Endothelial cell of umbilical vein (primary cell): ENCODE measurements around the gene CEP164.

ENCODE experiments used
- EZH2 ChIP-seq: IDR thresholded peaks from 2 replicates; pipeline ENCODE4 v1.6.1; 2012; ENCODE audit warnings: borderline replicate concordance, low read depth, mild to moderate bottlenecking, moderate library complexity, low read length, inconsistent platforms; ENCODE audit not compliant: severe bottlenecking
- JUN ChIP-seq: IDR thresholded peaks from 2 replicates; pipeline ENCODE4 v1.6.1; 2011; ENCODE audit warnings: borderline replicate concordance, low read depth; ENCODE audit not compliant: insufficient read length, insufficient read depth
- MYC ChIP-seq: IDR thresholded peaks from one replicate; pipeline ENCODE4 v1.6.1; 2011; ENCODE audit warnings: mild to moderate bottlenecking, low read depth, low read length
- POLR2AphosphoS5 ChIP-seq: IDR thresholded peaks from 2 replicates; pipeline ENCODE4 v1.6.1; 2012; ENCODE audit warnings: low read depth, mild to moderate bottlenecking, control low read depth, low read length, moderate library complexity; ENCODE audit not compliant: insufficient read depth
- TF ChIP-seq, protein P1 (sequence below), 2 donors: IDR thresholded peaks; 1 replicate in 1 of 2; 2 replicates in 1 of 2; pipeline ENCODE4 v1.5.1; 2011; ENCODE audit warnings: low read length in 2 of 2, mild to moderate bottlenecking in 2 of 2, moderate library complexity in 2 of 2, control low read depth in 1 of 2, inconsistent platforms in 1 of 2, low read depth in 1 of 2; ENCODE audit not compliant: insufficient read depth in 1 of 2; ENCODE audit errors: extremely low read depth in 1 of 2

DNA sequence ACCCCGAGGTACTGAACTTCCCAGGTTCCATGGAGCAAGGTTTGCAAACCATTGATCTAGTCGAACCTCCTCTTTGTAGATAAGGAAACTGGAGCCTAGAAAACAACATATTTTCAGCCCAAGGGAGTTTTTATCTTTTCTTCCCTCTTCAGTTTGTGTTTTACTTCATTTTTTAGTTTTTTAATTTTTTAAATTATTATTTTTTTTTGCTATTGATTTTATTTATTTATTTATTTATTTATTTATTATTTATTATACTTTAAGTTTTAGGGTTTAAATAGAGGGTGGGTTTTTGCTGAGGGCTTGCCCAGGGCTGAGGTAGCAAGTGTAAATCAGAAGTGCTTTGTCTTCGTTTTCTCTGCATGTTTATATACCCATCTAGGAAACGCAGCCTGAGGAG lies 26.9 kb downstream of the CEP164 start:
- TF ChIP-seq, protein P1, sequence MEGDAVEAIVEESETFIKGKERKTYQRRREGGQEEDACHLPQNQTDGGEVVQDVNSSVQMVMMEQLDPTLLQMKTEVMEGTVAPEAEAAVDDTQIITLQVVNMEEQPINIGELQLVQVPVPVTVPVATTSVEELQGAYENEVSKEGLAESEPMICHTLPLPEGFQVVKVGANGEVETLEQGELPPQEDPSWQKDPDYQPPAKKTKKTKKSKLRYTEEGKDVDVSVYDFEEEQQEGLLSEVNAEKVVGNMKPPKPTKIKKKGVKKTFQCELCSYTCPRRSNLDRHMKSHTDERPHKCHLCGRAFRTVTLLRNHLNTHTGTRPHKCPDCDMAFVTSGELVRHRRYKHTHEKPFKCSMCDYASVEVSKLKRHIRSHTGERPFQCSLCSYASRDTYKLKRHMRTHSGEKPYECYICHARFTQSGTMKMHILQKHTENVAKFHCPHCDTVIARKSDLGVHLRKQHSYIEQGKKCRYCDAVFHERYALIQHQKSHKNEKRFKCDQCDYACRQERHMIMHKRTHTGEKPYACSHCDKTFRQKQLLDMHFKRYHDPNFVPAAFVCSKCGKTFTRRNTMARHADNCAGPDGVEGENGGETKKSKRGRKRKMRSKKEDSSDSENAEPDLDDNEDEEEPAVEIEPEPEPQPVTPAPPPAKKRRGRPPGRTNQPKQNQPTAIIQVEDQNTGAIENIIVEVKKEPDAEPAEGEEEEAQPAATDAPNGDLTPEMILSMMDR (IDR thresholded peaks at IDR 0.05; ENCODE audit: extremely low read depth in 1 of 2, insufficient read depth in 1 of 2, low read depth in 1 of 2, low read length in 2 of 2), result no peak
- no peak for TF ChIP-seq POLR2AphosphoS5
- TF ChIP-seq JUN, result no peak
- no peak for TF ChIP-seq MYC
- TF ChIP-seq EZH2, result no peak
